ENCODE measurements around the gene AFAP1L1.
"Not testable (repeated sequence)": the region's sequence is repeated elsewhere in the genome, so short reads cannot be mapped to it uniquely, and the experiment has no call there.

Gene AFAP1L1

GRCh38 chr5:149262315-149262714 lies 9.3 kb upstream of the AFAP1L1 start:
- DNase-seq: no peak

DNA sequence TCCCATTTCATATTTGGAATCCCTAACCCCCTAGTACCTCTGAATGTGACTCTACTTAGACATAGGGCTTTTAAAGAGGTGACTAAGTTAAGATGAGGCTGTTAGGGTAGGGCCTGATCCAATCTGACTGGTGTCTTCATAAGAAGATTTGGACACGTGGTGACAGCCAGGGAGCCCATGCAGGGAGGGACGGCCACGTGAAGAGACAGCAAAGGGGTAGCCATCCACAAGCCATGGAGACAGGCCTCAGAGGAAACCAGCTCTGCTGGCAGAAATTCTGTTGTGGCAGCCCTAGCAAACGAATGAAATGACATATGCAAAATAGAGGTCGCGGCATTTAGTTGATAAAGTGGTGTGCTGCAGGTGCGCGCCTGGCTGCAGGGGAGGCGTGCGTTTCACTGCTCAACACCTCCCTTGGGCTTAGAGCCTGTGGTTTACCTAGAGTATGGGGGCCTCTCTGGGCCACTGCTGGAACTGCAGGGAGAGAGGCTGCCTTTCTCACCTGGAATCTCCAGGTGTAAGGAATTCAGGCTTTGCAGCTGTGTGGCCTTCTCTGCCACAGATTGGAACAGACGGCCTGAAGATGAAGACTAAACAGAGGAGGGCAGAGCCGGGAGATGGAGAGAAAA lies 7.1 kb upstream of the AFAP1L1 start:
- no peak for DNase-seq

- DNase-seq: no peak
Measured at GRCh38 chr5:149265068-149265465, 6.6 kb upstream of the AFAP1L1 start.

DNA sequence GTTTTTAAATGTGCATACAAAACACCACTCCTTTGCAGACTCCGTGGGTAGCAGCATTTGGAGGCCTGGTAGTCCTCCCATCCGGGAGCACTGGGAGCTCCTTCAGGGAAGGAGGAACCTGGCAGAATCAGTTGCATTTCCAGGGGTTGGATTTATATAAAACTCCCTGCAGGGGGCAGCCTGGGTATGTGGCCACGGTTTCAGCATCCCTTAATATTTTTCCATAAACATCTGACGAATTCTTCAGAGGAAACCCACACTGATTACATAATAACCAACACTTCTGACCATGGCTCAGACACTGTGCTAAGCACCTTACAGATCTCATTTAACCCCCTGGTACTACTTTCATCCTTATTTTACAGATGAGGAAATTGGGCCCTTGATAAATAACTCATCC lies 6.1 kb upstream of the AFAP1L1 start:
- DNase-seq: no peak

DNA sequence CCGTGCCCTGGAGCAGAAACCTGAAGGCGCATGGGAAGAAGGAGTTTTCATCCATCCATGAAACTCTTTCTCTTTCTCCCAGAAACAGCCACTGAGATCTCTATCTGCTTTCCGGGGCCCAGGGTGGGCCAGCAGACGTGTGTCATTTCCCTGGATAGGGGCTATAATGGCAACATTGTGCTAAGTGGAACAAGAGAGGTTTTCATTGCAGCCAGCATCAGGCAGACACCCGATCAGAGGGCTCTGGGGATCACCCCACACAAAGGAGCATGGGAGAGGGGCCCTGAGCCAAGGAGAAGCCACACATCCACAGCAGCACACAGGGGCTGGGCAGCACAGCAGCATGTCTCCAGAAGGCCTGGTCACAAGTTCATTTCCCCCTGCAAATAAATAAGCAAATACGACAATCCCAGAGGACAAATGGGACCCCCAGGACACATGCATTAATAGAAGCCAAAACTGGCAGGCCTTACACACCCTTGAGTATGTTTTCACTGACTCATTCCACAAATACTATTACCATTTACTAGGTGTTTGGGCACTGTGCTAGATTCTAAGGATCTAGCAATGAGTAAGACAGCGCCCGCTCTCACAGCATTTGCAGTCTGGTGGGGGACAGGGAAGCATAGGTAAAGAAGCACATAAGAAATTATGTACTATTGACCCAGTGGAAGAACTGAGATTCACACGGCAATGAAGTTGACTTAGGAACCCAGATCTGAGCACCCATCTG lies 4.3 kb upstream of the AFAP1L1 start:
- DNase-seq: no peak

DNA sequence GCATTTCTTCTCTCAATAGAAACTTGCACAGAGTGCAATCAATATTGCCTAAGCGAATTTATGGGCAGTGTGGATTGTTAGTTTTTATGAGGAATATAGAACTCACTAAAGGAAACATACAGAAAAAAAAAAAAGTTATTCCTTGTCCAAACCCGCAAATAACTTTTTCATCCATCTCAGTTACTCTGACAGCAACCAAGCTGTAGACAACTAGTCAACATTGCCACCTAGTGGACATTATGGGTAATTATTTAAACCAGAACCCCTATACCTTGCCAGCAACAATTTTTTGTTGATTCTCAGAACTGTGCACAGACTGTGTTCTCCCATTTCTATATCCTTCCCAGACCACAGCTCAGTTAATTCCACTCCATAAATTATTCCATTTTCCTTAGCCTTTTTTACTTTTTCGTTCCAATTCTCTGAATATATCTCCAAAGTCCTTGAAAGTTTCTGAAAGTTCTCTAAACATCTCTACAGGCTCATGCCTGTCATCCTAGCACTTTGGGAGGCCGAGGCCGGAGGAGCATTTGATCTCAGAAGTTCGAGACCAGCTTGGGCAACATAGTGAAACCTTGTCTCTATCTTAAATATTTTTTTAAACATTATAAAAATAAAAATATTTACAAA lies 2.6 kb upstream of the AFAP1L1 start:
- no peak for DNase-seq

- no peak for DNase-seq
Measured at GRCh38 chr5:149271195-149271715, 404 bp upstream of the AFAP1L1 start.

DNA sequence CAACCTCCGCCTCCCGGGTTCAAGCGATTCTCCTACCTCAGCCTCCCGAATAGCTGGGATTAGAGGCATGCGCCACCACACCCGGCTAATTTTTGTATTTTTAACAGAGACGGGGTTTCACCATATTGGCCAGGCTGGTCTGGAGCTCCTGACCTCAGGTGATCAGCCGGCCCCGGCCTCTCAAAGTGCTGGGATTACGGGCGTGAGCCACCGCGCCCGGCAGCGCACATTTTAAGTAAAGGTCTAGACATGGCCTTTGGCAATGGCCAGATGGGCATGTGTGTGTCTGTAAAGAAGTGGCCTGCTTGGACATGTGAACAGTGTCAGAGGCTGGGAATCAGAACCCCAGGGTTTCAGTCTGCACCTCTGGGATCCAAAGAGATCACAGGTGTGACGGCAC lies 1.1 kb downstream of the AFAP1L1 start:
- not testable (repeated sequence) for DNase-seq

GRCh38 chr5:149273237-149273636 lies 1.6 kb downstream of the AFAP1L1 start:
- DNase-seq: no peak

GRCh38 chr5:149273950-149274349 lies 2.3 kb downstream of the AFAP1L1 start:
- DNase-seq: no peak

GRCh38 chr5:149274939-149275338 lies 3.3 kb downstream of the AFAP1L1 start:
- no peak for DNase-seq

DNA sequence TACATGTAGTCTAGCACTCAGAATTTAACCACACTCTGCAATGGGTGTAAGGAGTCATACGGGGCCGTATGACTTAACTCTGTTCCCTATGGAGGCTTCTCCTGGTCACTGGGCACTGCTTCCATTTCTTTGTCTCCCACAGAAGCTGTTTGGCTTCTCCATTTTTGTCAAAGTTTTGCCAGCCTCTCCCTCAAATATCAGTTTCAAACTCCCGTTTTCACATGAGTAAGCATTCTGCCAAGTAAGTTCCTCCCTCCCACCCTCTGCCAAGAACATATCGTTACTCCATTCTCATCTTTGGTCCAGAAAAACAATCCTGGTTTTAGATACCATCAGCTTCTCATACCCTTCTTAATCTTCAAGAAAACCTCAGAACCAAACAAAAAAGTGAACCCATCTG lies 6.1 kb downstream of the AFAP1L1 start:
- DNase-seq: no peak

DNA sequence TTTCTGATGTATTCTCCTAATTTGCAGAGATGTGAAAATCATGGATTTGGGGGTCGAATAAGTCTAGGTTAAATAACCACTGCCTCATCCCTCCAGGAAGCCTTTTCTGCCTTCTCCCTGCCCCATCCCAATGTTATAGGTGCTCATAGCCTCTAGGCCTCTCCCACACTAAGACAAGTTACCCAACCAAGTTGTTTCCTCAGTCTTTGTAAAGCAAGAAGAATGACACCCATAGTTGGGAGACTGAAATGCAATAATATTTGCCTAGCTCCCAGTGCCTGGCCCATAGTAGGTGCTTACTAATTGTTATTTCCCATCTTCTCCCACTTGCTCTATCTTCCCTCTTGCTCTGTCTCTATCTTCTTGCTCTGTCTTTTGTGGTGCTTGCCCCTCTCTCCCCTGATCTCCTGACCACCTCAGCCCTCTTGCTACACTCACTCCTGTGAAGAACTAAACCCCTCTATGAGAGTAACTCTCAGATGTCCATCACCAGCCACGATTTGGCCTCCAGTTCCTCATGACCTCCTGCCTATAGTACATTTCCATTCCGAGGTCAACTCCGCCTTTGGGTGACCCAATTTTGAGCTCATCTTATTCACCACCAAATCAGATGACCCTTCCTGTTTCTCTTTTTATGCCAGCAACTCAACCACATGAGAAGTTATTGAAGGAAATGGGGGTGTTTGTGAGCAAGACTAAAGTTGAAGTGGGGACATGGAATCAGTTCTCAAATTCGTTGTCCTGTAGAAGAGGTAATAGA lies 7.0 kb downstream of the AFAP1L1 start:
- DNase-seq: no peak

GRCh38 chr5:149279661-149280060 lies 8.0 kb downstream of the AFAP1L1 start:
- no peak for DNase-seq

DNA sequence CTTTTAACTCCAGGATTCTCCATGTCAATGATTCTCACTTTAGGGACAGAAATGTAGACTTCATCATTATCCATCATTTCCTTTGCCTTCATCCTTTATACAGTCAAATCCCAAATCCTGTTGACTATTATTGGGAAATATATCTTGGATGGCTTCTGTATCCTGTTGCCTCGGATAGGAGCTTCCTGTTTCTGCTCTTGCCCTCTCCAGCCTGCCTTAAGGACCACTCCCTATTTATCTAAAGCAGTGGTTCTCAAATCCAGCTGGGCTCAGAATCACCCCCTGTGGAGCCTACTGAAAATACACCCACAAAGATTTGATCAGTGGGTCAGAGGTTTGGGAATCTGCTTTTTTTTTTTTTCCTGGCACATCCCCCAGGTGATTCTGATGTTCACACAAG lies 8.5 kb downstream of the AFAP1L1 start:
- no peak for DNase-seq

- no peak for DNase-seq
Measured at GRCh38 chr5:149280802-149281201, 9.1 kb downstream of the AFAP1L1 start.

DNA sequence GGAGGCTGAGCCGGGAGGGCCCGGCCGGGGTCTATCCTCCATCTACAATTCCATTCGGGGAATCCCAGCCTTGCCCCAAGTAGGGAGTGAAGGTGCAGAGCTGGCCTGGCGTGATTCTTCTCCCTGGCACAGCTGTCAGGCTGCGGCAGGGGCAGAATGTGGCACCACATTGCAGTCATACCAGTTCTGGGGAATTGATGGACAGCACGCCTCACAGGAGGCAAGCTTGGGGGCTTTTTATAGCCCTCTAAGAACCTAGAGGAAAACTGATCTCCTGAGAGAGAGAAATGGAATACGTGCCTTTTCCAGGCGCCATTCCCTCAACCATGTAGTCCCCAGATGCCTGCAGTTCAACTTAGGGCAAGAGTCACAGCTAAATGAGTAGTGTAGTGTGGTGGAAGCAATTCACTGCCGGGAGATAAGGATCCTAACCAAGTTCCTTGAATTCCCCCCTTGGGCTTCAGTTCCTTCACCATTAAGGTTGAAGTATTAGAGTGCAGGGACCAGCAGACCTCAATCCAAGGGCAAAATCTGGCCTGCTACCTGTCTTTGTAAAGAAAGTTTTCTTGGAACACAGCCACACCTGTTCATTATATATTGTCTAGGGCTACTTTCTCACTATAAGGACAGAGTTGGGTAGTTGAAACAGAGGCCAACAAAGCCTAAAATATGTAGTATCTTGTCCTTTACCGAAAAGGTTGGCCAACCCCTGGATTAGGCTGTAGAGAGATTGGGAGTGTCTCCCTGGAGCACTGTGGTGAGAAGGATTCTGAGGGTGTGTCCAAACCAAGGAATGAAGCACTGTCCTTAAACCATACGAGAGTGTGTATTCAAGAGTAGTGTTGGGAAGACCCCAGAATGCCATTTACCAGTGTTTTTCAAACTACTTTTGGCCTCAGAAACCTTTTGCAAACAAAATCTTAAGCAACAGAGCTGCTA lies 10.6 kb downstream of the AFAP1L1 start:
- DNase-seq: no peak

GRCh38 chr5:149282966-149283332 lies 11.3 kb downstream of the AFAP1L1 start:
- no peak for DNase-seq

- no peak for DNase-seq
Measured at GRCh38 chr5:149283626-149284480, 12.2 kb downstream of the AFAP1L1 start.

GRCh38 chr5:149284501-149284900 lies 12.8 kb downstream of the AFAP1L1 start:
- DNase-seq: no peak

GRCh38 chr5:149285153-149285552 lies 13.5 kb downstream of the AFAP1L1 start:
- no peak for DNase-seq

All from KG1 (cell line).